Measurements from ENCODE around the gene USH1G.
"Not testable (repeated sequence)": the region's sequence is repeated elsewhere in the genome, so short reads cannot be mapped to it uniquely, and the experiment has no call there.

USH1G gene

GRCh38 chr17:74875155-74875976 lies 47.7 kb downstream of the USH1G start:
- DNase-seq (ENCODE audit: low read depth): no peak

DNA sequence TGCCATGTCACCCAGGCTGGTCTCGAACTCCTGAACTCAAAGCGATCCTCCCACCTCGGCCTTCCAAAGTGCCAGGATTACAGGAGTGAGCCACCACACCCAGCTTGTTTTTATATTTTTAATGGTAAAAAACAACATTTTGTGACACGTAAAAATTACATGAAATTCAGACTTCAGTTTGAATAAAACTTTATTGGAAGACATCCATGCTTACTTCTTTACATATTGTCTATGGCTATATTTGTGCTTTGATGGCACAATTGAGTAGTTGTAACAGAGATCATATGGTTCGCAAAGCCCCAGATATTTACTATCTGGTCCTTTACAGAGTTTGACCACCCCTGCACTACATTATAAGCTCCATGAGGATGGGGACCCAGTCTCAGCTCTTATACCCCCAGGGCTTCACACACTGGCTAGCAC lies 48.4 kb downstream of the USH1G start:
- DNase-seq (ENCODE audit: low read depth): no peak

DNA sequence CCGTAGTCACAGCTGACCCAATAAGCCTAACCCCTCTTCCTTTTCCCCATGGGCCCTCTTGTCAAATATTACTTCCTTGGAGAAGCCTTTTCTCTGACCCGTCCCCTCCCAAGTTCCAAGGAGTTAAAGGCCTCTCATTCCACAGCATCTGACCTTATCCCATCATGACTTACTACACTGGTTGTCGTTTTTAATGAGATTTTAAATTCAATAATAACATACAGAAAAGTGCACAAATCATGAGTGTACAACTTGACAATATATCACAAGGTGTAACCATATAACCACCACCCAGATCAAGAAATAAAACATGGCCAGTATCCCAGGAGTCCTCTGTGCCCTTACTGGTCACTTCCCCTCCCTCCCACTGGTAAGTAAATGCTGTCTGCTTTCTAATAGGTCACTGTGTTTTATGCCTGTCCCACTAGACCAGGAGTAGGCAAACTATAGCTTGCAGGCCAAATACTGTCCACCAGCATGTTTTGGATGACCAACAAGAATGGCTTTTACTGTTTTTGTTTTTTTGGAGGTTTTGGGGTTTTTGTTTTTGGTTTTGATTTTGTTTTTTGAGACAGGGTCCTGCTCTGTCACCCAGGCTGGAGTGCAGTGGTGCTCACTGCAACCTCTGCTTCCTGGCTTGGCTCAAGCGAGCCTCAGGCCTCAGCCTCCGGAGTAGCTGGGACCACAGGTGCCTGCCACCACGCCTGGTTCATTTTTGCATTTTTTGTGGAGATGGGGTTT lies 49.0 kb downstream of the USH1G start:
- peak; percentile 57 for DNase-seq (ENCODE audit: low read depth)

- DNase-seq (ENCODE audit: low read depth): peak; percentile 100
These were observed 49.8 kb downstream of the USH1G start for GRCh38 chr17:74873037-74873873.

GRCh38 chr17:74872313-74873036 lies 50.6 kb downstream of the USH1G start, which contains the start of gene FDXR:
Gene FDXR, minus strand, starts transcription at chr17:74872994. Its CDS starts 50 bp downstream, at chr17:74872944.
- no peak for DNase-seq (ENCODE audit: low read depth)

DNA sequence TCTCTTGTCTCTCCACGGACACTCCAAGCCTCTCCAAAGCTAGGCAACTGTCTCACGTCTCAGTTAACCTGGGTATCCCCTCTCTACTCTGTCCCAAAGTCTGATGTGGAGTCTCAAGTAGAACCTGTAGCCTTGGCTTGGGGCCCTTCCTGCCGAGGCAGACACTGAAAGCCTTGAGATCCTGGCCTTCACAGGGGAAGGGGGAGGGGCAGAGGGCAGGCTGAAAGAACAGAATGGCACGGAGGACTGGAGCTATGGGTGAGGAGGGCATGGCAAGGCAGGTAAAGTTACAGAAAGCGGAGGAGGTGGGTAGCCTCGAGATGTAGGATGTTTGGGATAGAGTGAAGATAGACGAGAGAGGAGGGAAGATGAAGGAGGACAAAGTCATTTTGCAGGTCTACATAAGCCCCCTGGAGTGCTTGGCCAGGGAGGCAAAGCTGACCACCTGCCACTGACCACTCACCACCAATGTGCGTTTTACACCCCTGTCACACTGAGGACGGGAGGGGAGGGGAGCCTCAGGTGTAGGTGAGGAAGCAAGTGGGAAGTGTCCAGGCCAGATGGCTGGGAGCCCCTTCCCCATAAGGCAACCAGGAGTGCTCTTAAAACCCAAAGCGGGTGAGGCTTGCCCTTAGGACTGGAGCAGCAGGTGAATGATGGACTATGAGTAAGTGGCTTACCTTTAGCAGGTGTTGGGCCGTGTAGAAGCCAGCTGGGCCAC lies 51.5 kb downstream of the USH1G start:
- no peak for DNase-seq (ENCODE audit: low read depth)

DNA sequence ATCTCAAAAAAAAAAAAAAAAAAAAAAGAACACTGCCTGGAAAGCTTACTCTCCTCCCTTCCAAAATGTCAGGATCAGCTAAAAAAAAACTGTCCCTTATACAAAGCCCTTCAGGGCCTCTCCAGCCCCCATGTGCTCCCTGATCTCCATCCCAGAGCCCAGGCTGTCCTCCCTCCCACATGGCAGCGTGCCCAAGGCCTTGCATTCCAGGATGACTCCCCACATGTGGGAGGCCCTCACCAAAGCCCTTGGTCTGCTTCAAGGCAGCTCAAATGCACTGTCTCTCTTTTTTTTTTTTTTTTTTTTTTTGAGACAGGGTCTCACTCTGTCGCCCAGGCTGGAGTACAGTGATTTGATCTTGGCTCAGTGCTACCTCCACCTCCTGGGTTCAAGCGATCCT lies 52.5 kb downstream of the USH1G start:
- DNase-seq (ENCODE audit: low read depth): peak; percentile 72

GRCh38 chr17:74870028-74870427 lies 53.0 kb downstream of the USH1G start:
- DNase-seq (ENCODE audit: low read depth): not testable (repeated sequence)

DNA sequence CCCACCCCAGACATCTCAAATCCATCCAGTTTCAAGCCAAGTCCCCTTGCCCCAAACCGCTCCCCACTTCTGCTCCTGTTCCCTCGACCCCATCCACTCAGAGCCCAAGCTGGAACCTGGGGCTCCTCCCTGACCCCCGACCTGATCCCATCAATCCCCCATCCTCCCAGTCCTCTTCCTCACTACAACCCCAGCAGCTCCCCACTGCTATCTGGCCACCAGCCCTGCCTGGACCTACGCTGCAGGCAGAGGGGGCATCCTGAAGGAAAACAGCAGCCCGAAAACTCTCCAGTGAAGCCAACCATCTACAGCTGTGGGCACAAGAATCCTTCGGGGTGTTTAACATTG lies 54.2 kb downstream of the USH1G start:
- DNase-seq (ENCODE audit: low read depth): no peak

DNA sequence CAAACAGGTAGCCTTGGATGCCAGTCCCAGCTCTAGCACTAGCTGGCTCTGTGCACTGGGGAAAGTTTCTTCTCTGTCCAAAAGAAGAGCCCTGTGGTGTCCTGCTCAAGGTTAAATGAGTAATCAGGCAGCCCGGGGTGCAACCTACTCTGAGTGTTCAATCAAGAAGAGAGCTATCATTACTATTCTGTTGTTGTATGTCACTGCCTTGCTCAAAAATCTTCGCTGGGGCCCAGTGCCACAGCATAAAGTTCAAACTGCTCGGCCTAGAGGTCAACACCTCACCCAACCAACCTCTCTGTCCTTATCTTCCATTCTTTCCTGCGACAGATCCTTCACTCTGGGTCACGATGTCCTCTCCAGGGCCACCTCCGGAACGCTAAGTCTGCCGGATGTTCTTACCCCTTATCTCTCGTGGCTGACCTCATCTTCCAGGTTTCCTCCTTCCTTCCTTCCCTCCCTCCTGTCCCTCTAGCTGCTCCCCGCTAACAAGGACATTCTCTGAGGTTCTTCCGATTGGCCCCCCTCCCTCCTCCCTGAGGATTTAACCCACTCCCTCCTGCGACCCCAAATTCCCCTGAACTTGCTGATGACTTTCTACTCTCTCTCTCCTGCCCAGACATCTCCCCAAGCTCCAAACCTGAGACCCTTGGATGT lies 54.7 kb downstream of the USH1G start:
- no peak for DNase-seq (ENCODE audit: low read depth)

DNA sequence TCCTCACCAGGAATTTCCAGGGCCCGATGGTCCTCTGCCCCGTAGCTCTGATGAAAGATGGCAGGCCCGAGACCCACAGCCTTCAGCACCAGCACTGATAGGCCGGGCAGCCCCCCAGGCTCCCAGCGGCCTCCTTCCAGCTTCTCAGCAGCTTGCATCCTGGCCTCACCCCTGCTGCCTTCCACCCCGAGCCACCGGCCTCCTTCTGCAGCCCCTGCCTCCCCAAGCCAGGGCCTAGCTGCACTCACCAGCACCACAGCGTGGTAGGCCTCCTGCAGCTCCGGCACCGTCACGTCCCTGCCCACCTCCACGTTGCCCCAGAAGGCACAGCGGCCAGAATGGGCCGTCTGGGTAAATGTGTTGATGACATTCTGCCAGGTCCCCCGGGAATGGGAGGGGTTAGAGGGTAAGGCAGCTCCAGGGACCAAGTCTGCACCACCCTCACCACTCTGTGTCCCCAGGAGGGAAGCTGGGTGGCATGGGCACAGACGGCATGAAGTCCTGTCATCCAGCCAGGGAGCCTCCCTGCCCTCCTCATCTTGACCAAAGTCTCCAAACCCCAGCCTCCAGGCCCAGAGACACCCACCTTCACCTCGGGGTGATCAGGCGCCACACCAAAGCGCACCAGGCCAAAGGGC lies 56.7 kb downstream of the USH1G start:
- no peak for DNase-seq (ENCODE audit: low read depth)

All from ELR (cell line).